GM12873 (cell line): ENCODE results near the gene NEAT1.

Experiments used
- CTCF ChIP-seq: IDR thresholded peaks from 2 replicates; pipeline ENCODE4 v1.5.1; 2012; ENCODE audit warnings: low read depth, mild to moderate bottlenecking, moderate library complexity, low read length, control low read depth; ENCODE audit not compliant: insufficient read depth; ENCODE audit errors: missing control alignments

NEAT1 gene

GRCh38 chr11:65426839-65427690 lies 4.5 kb downstream of the NEAT1 start:
- TF ChIP-seq CTCF = no peak

GRCh38 chr11:65427691-65428577 lies 5.3 kb downstream of the NEAT1 start:
- TF ChIP-seq CTCF = no peak

GRCh38 chr11:65428578-65429067 lies 6.0 kb downstream of the NEAT1 start:
- TF ChIP-seq CTCF = no peak

GRCh38 chr11:65429068-65429681 lies 6.6 kb downstream of the NEAT1 start:
- no peak for TF ChIP-seq CTCF

- no peak for TF ChIP-seq CTCF
Observed at GRCh38 chr11:65429724-65430405, 7.3 kb downstream of the NEAT1 start.

GRCh38 chr11:65430406-65431217 lies 8.0 kb downstream of the NEAT1 start:
- no peak for TF ChIP-seq CTCF
